HG03457 (cell line): Measurements from ENCODE around the gene MTA1.

Experiments used
- ATAC-seq: cut with Tn5 transposase; IDR thresholded peaks from one replicate; pipeline ENCODE4 v1.9.1; 2021; ENCODE audit warnings: moderate number of reproducible peaks; ENCODE audit not compliant: unreplicated experiment

Gene MTA1

DNA sequence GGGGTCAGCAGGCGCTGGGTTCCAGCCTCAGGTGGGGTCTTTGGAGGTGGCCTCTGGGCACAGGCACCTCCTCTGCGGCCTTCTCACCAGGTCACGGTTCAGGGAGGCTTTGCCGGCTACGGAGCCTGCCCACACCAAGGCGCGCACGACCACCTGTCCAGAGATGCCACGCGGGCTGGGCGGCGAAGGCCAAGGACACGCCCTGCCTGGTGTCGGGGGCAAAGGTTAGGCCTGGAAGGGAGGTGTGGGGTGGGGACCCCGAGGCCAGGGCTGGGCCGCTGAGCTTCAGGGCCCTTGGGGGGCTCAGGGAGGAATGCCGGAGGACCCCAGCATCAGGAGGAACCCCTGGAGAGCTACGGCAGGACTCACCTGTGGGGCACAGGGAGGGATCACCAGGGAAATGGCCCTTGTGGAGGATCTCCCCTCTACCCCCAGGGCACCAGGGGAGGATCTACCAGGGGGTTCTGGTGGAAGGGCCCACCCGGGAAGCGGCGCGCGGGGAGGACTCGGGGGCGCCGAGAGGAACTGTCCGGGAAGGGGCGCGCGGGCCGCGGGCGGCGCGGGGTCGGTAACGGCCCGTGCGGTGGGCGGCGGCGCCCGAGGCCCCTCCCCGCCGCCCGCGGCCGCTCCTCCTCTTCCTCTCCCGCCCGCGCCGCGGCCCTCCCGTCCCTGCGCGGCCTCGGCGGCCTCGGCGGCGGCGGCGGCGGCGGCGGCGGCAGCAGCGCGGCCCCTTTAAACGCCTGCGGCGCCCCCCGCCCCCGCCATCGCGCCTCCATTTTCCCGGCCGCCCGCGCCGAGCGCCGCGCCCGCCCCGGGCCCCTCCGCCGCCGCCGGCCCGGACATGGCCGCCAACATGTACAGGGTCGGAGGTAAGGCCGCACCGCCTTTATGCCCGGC, at the start of gene MTA1:
TSS of gene MTA1 (plus strand) at position 633 of the 897 bp plus-strand sequence. CDS start at position 842, 209 bp downstream.
- ATAC-seq: no peak

DNA sequence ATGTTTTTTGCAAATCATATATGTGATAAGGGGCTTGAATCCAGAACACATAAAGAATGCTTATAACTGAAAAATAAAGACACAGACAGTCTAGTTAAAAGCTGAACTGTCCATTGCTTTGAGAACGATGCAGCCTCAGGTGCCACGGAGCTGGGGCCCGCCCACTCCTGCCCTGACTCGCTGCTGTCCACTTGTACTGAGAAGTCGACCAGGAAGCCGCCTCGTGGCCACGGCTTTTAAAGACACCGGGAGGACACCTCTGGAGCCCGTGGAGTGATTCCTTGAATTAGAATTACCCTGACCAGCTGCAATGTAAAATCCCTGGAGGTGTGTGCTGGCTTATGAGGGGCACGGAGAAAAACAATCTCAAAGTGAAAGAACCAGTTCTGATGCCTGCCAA, 45.2 kb upstream of the MTA1 start:
- no peak for ATAC-seq

DNA sequence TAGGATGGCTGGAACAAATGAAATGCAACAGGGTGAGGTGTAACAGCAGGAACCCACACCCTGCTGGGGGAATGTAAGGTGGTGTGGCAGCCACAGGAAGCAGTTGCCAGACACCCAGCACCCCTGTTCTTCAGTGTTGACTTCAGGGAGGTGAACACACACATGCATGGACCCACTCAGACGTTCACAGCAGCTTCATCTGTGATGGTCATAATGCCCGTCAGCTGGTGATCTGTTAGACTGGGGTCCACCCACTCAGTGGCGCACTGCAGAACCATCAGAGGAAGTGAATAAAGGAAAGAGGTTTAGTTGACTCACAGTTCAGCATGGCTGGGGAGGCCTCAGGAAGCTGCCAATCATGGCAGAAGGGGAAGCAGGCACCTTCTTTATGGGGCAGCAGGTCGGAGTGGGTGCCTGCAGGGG, 44.0 kb upstream of the MTA1 start:
- no peak for ATAC-seq

DNA sequence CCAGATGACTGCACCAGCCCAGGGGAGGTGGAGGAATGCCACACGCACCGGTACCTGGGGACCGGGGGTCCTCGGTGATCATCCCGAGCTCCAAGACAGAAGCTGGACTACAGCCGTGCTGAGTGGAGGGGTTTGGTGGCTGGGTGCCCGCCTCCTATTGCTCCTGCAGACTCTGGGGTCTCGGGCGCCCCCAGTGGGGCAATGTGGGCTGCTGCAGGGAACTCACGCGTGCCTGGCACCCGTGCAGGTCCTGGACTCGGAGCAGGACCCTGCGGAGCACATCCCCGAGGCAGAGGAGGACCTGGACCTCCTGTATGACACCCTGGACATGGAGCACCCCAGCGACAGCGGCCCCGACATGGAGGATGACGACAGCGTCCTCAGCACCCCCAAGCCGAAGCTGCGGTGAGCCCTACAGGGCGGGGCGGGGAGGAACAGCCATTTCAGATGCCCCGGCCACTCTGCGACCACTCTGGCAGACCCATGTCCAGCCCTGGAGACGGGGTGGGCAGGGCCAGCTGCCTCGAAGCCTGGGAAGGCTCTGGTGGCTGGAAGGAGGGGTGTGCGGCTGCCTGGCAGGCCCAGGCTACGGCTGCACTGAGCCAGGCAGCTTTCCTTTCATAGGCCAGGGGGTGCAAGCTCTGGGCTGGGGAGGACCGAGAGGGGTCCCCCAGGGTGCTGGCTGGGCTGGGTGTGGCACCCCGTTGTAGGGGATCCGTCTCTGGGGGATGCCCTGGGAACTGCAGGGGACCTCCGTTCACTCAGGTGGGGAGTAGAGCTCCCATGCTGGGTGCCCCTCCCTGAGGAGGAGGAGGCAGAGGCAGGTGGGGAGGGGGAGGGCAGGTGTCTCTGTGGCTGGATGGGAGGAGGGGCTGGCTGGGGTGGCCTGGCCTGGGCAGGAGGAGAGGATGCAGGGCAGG, 42.8 kb upstream of the MTA1 start:
- no peak for ATAC-seq

DNA sequence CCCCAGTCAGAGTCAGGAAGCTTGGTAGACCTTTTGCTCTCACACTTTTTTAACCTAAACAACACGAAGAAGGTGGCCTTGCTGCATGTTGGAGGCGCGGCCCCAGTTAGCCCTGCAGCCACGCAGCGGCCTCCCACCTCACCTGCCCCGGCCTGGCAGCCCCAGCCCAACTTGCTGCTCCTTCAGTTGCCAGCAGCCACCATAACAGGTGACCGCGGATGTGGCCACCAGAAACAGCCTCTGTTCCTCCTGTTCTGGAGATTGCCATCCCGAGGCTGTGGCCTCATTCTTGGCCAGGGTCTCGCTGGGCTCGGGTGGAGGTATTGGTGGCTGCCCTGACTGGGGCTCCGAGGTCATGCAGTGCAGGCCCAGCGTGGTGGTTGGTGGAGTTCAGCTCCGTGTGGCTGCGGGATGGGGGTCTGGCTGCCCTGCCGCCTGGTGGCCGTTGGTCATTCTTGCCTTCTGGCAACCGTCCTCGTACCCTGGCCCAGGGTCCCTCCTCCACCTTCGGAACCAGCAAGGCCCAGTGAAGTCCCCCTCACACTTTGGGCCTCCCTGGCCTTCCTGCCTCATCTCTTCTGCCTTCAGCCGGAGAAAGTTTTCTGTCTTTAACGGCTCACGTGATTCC, 42.0 kb upstream of the MTA1 start:
- ATAC-seq: no peak

DNA sequence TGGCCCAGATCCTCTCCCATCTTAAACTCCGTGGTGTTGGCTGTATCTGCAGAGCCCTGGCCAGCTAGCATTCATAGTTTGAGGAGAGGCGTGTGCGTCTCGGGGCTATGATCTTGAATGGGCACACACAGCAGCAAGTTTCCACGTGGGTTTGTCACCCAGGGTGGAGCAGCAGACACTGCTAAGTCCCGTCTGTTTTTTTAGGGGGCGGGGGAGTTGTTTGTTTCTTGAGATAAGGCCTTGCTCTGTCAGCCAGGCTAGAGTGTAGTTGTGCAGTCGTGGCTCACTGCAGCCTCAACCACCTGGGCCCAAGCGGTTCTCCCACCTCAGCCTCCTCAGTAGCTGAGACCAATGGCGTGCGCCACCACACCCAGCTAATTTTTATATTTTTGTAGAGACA, 41.4 kb upstream of the MTA1 start:
- ATAC-seq: no peak

DNA sequence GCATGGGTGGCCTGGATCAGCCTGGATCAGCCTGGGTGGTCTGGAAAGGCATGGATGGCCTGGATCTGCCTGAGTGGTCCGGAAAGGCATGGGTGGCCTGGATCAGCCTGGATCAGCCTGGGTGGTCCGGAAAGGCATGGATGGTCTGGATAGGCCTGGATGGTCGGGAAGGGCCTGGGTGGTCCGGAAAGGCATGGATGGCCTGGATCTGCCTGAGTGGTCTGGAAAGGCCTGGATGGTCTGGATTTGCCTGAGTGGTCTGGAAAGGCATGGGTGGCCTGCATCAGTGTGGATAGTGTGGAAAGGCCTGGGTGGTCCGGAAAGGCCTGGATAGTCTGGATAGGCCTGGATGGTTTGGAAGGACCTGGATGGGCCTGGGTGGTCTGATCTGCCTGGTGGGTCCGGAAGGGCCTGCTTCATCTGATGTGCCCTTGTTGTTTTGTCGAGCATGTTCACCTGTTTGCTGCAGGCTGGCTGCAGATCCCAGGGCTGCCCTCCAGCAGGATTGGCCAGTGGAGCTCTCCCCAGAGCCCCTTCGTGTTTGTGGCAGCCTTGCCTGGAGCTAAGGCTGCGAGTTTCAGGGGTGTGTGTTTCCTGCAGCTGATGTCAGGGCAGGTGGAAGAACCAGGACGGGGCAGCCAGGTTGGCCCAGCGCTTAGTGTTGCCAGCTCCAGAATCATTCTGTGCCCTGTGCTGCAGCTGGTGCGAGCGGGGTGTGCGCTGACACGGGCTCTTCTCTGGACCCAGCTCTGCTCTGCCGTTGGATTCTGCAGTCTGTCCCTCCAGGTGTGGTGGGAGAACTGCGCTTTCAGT, 40.5 kb upstream of the MTA1 start:
- no peak for ATAC-seq

DNA sequence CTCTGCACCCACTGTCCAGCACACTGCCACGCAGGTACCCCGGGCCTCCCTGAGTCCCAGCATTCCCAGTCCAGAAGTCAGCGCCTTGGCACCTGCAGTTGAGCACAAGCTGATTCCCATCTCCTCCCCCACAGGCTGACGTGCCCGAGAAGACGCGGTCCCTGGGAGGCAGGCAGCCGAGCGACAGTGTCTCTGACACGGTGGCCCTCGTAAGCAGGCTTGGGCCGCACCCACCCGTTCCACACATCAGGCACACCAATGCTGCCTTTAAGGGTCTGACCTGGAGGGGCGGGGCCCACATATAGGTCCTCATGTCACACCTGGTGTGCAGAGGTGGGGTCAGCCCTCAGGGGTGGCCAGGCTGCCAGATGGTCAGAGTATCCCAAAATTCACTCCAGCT, 39.7 kb upstream of the MTA1 start:
- no peak for ATAC-seq

DNA sequence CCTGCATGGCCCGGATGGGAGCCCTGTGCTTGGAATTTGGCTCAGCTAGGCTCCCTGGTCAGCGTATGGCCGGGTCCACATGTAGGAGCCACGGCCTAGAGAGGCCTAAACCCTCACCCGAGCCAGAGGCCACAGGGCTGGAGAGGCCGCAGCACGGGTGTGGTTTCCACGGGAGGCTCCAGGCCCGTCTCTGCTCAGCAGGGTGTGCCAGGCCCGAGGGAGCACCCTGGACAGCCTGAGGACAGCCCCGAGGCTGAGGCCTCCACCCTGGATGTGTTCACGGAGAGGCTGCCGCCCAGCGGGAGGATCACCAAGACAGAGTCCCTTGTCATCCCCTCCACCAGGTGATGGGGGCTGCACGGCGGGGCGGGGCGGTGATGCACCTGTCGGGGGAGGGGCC, 38.9 kb upstream of the MTA1 start:
- ATAC-seq: no peak

DNA sequence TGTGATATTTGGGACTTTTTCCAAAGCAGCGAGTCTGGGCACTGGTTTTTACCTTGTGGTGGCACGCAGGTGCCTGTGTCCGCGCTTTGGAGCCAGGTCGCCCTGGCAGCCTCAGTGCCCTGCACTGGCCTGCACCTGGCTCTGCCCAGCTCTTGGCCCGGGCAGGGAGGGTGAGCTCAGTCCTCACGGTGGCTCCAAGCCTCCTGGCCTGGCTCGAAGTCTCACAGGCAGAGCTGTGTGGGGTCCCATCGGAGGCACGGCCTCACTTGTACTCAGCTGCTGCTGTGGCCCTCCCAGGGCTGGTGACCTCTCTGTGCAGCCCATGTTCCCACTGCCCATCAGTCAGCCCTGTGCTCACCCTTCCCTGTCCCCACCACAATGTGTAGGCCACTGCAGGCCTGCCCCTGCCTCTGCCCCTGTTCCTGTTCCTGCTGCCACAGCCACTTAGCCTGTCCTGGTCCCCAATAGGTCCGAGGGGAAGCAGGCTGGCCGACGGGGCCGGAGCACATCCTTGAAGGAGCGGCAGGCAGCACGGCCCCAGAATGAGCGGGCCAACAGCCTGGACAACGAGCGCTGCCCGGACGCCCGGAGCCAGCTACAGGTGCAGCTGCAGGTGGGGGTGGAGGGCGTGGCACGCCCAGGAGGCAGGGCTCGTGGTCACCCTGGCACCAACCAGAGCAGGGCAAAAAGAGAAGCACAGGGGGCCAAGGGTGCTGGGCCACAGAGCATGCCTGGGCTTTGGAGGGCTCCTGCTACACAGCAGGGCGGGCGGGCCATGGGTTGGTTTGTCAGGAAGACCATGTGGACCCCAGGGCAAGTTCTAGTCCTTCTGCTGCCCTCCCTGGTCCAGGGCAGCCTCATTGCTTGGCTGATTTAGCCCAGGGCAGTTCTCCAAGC, 37.9 kb upstream of the MTA1 start:
- ATAC-seq: no peak

DNA sequence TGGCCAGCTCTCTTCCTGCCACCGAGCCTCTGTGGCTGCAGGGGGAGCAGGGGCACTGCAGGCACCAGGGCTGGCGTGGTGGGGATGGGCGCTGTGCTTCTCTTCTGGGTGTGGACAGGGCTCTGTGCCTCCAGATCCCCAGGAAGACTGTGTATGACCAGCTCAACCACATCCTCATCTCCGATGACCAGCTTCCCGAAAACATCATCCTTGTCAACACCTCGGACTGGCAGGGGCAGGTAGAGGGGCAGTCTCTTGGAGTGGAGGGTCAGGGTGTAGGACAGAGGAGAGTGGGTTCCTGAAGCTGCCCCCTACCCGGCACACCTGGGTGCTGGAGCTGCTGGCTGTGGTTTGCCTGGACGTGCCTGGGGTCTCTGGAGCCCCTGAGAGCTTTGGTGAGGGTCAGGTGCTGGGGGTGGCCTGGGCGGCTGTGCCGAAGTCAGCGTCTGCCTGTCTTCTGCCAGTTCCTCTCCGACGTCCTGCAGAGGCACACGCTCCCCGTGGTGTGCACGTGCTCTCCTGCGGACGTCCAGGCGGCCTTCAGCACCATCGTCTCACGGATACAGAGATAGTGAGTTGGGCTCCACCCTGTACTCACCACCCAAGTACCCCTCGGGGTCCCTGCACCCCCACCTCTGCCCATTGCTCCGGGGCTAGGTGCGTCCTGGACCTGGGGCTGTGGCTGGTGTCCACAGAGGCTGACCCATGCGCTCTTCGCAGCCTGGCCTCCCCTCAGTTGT, 37.1 kb upstream of the MTA1 start:
- no peak for ATAC-seq

DNA sequence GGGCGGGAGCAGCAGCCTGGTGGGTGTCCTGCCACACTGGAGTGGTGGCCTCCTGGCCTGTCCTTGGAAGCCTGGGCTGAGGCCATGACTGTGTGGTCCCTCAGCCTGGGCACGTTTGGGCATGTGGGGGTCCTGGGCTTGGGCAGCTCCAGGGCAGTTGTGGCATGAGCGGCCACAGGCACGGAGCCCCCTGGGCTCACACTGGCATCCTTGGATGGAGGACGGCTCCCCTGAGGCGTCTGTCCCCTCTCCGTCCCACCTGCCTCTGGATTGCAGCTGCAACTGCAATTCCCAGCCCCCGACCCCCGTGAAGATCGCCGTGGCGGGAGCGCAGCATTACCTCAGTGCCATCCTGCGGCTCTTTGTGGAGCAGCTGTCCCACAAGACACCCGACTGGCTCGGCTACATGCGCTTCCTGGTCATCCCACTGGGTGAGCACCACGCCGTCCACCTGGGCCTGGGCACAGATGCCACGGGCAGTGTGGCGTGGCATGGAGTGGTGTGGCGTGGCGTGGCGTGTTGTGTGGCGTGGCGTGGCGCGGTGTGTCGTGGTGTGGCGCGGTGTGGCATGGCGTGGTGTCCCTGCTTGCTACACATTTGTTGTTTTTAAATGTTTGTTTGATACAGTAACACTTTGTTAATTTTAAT, 36.4 kb upstream of the MTA1 start:
- ATAC-seq: no peak

DNA sequence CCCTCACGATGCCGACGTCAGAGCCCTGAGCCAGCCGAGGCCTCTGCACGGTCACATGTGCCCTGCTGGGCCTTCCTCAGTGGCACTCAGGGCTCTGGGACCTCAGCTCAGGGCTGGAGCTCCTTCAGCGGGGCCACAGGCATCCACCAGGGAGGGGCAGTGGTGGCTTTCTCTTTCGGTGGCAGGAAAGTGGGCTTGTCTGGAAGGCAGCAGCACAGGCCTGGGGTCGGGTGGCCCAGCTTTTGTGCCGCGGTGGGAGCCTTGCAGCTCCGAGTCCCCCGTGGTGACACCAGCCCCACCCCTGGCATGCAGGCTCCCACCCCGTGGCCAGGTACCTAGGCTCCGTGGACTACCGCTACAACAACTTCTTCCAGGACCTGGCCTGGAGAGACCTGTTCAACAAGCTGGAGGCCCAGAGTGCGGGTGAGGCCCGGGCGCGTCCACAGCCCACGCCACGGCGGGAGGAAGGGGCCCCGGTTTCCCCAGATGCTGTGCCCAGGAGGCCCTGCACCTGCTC, 35.5 kb upstream of the MTA1 start:
- ATAC-seq: no peak

DNA sequence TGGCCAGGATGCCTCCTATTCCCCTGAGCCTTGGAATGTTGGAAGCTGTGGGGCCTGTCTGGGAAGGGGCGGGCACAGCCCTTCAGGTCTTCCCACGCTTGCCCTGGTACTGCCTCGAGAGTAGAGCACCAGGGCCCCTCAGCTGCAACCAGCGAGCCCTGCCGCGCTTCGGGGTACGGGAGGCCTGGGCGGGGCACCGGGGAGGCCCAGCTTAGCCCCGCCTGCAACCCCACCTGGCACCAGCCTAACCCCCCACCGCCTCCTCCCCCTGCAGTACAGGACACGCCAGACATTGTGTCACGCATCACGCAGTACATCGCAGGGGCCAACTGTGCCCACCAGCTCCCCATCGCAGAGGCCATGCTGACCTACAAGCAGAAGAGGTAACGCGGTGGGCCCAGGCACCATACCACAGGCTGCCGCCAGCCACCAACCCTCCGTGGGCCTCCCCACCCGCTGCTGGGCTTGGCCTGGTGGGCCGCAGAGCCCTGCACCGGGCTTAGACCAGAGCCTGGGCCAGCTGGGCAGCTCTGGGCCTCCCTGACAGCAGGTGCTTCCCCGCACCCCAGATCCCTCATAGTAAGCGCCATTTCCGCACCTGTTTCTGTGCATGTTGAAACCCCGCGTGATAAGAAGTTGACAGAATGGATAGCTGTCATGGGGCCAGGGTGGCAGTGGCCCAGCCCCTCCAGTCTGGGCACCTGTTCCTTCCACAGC, 34.9 kb upstream of the MTA1 start:
- no peak for ATAC-seq

DNA sequence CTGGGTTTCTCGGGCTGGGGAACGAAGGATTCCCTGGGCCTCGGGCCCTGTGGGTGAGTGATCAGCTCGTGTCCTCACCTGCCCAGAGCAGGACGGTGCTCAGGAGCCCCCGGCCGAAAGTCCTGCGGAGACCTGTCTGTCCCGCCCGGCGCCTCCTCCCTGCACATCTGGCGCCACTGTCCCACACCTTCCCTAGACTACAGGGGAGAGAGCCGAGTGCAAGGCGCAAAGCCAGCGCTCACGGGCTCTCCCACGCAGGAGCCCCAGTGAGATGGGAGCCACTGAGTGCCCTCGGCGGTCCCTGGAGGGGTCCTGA, 34.3 kb upstream of the MTA1 start:
- ATAC-seq: no peak

DNA sequence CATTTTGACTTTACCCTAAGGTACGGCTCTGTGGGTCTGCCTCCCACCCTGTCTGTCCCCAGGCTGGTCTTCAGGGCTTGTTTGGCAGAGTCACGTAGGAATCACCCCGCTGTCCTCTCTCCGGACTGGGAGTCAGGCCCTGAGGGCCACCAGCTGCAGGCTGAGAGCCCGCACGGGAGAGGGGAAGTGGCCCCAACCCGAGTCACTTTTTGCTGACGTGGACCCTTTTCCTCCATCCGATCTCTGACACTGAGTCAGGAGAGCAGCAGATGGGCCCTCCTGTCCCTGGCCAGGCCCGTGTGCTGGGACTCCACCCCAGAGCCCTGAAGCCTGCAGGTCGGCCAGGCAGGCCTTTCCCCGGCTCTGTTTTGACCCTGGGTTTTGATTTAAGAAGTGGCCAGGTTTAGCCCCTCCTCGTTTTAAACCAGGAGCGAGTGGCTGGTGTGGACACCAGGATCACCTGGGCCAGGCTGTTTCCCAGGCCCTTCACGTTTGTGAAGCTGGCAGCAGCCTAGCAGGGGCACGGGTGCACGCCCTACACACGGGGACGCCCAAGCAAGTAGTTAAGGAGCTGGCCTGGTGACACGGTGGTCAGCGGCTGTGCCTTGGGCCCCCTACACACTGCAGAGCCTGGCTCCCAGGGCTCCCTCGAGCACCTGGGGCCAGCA, 33.8 kb upstream of the MTA1 start:
- no peak for ATAC-seq
